GM19468 (cell line): ENCODE results near the gene SPTAN1.
"Not testable (repeated sequence)": the region's sequence is repeated elsewhere in the genome, so short reads cannot be mapped to it uniquely, and the experiment has no call there.

Experiments used
- ATAC-seq: cut with Tn5 transposase; IDR thresholded peaks from one replicate; pipeline ENCODE4 v1.9.1; 2021; ENCODE audit warnings: mild to moderate bottlenecking, moderate library complexity, moderate number of reproducible peaks; ENCODE audit not compliant: unreplicated experiment; ENCODE audit errors: extremely low read depth

The SPTAN1 gene

DNA sequence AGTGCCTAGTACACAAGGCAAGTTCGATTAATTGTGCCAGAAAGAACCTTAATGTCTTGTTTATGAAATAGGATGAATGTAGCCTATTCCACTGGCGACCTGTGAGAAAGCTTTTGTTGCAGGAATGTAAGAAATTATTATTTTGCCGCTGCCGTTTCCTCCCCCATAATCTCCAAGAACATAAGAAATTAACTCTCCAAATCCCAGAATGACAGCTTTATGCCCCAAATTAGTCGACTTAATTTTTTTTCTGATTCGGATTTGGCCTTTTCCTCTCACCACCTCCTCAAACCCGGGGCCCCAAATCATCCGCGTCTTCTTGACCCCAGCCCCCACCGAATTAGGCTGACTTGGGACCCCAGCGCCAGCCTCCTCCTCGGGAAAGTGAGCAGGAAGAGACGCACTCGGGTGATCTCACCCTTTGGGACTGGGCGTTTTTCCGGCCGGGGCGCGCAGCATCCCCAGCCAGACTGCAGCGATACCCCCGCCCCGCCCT, 682 bp upstream of the SPTAN1 start:
- ATAC-seq = no peak

DNA sequence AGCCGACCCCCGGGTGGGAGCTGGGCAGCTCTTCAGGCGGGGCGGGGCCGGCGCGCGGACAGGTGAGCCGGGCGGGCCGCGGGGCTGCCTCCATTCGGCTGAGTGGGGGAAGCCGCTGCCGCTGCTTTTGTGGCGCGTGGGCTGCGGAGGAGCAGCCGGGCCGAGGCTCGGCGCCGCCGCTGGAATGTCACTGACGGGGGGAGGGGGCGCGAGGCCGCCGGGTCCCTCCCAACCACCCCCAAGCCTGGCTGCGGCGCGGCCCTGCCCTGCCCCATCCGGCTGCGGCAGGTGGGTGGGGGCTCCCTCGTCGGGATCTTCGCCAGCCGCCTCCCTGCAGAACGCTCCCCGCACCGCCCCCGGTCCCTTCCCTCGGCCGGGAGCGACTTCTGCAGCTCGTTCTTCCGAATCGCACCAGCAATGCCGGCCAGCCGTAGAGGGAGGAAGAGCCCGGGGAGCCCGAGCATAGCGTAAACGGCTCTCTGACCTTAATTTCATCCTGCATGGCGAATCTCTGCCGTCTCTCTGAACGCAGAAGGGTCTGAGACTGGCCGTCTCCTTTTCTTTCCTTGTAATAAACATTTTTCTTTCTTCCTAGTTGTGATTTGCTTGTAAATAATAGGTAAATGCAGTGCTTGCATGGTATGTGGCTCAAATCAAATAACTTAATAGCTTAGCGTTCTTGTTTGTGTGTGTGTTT, 505 bp downstream of the SPTAN1 start:
- no peak for ATAC-seq

DNA sequence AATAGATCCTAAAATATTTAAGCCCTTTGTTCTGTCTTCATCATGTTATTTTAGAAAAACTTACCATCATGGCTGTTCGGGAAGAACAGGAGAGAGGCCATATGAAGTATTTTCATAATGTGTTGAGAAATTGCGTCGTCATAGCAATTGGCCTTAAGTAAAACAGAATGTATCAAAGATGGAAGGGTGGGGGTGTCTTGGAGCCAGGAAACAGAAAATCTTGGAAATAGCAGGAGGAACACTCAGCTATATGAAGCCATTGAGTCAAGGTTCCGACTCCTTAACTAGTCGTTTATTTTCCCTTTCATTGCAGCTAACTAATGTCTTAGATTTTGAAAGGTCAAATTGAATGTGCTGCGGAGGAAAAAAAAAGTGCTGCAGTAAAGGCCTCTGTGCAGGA, 1.3 kb downstream of the SPTAN1 start:
- ATAC-seq = no peak

DNA sequence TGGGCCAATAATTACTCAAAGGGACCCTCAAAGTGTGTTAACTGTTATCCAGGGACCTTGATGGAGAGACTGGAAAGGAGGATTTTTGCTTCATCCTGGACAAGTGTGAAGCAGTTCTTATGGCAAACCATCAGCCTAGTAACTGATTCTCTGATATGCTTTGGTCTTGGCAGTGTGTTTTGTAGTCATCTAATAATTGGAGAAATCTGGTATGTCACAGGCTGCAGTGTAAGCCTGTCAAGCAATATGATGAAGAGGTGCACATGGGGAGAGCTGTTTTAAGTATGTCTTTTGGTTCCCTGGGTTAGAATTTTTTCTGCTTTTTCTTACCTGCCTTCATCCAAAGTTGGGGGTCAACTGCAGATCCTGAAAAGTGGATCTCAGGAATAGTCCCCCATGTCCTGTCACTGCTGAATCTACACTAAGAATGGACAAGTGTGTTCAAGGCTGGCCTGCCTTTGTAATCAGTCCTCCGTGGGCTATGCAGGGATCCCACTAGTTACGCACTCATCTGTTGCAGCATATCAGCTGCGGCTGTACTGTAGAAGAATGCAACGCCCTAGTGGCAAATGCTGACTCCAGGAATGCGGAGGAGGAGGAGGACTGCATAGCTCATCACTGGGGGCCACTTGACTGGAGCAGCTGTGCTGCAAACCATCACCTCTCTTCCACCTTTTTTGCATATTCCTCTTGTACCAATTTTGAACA, 1.9 kb downstream of the SPTAN1 start:
- ATAC-seq = no peak

DNA sequence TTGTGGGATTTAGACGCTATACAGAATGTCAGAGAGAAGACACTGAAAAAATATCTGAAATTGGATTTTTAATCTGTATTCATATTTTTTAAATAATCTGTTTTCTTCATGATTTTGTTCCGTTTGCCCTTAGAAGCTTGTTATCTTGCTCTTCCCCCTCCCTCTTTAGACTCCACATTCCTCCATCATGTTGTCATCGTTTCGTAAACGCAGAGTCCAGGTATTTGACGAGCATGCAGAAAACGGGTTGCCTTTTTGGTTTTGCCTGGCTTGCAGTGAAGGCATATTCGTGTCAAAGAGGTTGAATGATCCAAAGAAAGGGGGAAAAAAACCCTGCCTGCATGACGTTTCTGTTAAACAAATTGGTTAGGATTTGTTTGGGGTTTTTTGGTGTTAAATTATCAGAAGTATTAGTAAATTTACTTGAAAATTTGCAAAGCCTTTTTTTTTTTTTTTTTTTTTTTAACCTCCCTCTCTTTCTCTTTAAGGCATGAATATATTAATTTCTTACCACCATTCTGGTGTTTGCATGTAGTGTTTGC, 2.9 kb downstream of the SPTAN1 start:
- no peak for ATAC-seq

DNA sequence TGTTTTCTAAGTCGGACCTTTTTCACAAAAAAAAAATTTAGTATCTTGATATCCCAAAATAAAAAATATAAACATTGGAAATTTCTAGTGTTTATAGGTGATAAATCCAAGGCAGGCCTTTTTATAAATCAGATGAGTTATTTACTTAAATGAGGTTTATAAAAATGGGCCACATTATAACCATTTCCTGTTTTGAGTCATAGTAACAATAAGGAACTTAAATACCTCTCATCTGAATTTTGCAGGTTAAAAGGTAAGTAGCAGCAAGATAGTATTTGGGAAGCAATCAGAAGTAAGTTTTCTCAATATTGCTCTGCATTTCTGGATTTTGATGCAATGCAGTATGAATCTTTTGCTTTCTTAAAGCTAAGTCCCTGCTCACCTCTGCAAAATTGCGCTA, 3.9 kb downstream of the SPTAN1 start:
- no peak for ATAC-seq

DNA sequence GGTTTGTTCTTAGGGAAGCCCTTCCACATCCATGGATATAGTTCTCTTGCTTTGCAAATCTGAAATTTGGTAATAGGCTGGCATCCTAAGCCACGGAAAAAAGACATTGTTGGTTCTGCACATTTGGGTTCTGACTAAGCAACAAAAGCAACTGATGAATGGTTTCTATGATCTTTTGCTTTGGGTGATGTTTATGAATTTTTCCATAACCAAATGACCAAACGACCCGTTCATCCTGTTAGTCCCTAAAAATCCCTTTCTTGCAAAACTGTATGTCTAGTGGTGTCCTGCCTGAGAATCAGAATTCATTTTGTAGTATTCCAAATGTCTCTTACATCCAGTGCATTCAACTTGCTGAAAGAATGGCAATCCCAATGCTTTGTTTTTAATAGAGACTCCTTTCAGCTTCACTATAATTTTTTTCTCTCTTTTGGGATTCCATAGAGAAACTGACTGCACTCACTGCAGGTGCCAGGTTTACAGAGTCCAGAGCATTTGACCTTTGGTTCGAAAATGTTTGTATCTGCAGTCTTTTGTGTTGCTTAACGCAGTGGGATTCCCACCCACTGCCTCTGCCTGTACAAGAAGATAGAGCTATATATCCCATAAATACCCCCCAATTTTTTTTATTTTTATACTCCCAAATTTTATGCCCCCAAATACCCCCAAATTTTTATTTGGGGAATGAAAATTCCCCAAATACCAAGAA, 4.7 kb downstream of the SPTAN1 start:
- ATAC-seq = no peak

DNA sequence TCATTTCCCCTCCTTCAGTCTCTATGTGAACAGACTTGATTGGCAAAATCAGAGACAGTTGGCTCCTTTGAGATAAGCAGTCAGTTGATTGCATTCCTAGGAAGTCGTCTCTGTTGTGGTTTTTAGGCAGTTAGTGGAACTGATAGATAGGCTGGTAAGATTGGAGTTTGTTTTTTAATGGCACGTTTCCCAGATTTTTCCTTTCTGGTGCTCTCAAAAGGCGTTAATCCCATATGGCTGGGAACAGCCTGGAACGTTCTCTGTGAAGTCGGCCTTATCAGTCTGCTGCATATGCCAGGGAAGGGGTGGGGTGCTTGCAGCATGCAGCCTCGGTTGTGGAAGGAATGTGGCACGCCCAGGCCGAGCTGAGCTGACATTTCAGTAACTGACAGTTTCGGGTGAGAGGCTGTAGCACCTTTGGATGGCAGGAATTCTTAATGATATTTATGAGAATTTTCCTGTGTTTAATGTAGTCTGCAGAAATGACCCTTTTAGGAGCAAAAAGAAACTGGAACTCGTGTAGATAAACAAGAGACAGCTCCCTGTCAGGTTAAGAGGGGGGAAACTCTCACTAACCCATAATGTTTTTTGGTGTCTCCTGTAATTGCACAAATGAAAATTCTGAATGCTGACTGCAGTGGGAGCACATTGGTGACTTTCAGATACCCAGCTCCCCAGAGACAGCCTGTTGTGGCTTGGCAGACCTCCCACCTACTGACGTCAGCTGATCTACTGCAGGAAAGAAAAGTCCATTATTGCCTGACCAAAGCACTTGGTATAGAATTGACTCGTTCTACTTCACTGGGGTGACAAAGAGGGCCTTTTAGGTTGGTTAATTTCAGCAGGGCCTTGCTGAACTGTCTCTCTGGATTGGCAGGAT, 6.3 kb downstream of the SPTAN1 start:
- no peak for ATAC-seq

DNA sequence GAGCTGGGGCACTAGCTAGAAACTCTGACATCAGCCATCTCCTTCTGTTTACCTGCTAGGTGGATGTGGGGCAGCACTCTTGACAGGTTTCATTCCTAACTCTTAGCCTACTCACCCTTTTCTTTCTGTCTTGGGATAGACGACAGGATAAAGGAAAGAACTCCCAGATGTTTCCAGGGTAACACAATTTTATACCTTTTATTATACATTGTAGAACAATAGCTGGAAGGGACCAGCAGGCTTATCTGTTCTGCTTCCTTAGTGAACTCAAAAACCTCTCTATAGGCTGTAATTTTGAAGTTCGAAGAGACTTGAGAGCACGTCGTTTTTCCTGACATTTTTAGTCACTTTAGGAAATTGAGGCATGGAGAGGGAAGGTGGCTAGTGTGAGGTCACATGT, 13.2 kb downstream of the SPTAN1 start:
- no peak for ATAC-seq

DNA sequence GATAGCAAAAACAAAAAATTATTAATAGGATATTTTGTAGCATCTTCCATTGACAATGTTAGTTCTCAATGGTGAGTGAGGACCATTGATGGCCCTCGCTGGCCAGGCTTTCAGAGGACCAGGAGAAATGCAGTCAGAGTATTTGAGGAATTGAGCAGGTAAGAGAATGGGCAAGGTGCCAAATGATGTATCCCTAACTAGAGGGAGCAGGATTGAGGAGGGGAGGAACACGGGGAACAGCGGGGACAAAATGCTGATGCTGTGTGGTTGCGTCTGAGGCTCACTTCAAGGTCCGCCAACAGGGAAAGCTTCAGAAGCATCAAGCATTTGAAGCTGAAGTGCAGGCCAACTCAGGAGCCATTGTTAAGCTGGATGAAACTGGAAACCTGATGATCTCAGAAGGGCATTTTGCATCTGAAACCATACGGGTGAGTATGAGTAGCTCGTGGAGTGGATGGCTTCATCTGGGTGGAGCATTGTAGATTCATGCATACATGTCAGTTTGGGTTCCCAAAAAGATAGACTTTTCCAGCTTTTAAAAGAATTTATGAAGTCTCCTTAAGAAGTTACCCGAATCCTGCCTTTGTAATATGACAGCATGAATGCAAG, 16.2 kb downstream of the SPTAN1 start:
- no peak for ATAC-seq

DNA sequence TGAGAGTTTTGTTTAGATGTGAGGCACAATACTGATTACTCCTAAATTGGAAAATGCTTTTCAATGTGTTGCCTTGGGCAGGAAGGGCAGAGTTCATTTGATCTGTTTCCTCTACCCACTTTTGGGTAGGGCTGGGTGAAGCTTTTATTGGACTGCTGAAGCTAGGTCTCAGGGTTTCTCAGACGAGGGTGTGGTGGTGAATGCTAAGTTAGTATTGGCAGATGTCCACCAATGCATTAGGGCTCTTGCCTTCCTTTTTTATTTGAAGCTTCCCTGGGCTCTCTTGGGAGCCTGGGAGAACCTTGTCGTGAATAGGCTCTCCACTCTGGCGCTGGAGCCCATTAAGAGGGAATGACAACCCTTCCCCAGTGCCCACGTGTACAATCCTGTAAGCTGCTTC, 23.1 kb downstream of the SPTAN1 start:
- no peak for ATAC-seq

DNA sequence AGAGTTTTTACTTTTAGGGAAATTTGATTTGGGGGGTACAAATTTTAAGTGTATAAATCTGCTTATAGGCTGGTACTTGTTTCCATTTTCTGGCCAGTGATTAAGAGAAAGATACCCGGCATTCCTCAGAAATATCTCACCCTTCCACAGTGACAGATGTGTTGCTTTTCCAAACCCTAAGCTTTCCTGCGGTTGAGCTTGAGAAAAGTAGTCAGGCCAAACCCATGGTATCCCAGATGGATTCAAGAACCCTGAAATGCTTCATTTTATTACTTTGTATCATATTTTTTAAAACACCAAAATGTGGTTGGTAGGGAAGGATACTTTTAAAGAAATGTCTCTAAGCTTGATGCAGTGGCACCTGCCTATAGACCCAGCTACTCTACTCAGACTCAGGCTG, 23.5 kb downstream of the SPTAN1 start:
- ATAC-seq = no peak

DNA sequence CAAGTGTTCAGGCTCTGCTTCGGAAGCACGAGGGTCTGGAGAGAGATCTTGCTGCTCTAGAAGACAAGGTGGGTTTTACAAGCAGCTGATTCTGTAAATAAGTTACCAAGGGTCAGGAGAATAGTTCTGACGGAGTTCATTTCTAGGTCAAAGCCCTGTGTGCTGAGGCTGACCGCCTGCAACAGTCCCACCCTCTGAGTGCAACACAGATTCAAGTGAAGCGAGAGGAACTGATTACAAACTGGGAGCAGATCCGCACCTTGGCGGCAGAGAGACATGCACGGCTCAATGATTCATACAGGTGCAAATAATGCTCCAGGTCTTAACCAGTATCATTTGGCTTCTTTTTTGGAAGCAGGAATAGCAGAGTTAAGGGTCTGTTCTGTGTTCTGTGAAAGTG, 24.8 kb downstream of the SPTAN1 start:
- no peak for ATAC-seq

DNA sequence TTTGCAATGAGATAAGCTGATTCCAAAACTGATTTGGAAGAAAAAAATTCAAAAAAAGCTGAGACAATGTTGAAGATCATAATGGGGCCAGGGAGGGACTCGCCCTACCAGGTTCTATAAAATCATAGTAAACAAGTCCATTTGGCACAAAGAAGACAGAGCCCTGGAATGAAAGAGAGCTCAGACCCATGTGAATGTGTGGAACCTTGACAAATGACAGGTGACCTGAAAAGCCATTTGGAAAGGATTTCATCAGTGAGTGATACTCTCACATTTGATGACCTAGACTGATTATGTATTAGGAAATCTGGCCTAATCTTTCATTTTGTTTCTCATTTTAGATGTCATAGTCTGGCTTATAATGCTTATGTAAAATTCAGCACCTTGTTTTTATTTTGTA, 26.8 kb downstream of the SPTAN1 start:
- no peak for ATAC-seq

DNA sequence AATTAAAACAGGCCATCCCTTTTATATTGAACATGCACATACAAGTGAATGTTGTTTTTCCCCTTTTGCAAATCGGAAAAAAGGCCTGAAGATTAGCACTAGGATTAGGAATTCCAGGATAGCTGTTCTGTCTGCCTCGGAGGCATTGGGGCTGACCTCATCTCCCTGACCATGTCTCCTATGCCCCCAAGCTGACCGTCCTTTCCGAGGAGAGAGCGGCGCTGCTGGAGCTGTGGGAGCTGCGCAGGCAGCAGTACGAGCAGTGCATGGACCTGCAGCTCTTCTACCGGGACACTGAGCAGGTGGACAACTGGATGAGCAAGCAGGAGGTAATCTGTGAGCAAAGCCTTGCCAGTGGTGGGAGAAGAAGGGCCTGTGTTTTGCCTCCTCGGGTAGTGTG, 28.3 kb downstream of the SPTAN1 start:
- no peak for ATAC-seq

DNA sequence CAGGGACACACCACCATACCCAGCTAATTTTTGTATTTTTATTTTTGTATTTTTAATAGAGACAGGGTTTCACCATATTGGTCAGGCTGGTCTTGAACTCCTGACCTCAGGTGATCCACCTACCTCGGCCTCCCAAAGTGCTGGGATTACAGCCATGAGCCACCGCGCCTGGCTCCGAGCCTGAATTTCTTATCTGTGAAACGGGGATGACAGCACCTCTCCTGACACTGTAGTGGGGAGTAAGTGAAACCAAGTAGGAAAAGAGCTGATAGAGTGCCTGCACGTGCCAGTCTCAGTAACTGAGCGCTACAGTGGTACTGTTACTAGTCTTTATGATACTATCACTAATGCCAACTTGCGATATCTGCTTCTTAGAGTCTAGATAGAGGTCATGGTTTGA, 32.8 kb downstream of the SPTAN1 start:
- ATAC-seq = not testable (repeated sequence)

DNA sequence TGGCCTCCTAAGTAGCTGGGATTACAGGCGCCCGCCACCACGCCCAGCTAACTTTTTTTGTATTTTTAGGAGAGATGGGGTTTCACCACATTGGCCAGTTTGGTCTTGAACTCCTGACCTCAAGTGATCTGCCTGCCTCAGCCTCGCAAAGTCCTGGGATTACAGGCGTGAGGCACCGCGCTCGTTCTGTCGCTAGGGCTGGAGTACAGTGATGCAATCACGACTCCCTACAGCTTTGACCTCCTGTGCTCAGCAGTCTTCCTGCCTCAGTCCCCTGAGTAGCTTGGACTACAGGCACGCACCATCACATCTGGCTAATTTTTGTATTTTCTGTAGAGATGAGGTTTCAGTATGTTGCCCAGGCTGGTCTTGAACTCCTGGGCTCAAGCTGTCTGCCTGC, 34.5 kb downstream of the SPTAN1 start:
- ATAC-seq = not testable (repeated sequence)

DNA sequence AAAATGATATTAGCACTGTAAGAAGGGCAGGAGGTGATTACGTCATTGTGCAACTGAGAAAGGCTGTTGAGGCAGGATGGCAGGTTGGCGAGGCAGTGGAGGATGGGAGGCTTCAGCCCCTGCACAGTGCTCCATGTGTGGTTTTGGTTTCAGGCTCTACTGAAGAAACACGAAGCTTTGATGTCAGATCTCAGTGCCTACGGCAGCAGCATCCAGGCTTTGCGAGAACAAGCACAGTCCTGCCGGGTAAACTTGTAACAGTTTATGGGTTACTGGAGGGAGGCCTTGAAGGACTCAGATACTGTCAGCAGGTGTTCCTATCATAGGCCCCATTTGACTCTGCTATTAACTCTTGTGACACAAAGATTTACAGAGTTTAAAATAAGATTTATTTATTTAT, 35.1 kb downstream of the SPTAN1 start:
- no peak for ATAC-seq

DNA sequence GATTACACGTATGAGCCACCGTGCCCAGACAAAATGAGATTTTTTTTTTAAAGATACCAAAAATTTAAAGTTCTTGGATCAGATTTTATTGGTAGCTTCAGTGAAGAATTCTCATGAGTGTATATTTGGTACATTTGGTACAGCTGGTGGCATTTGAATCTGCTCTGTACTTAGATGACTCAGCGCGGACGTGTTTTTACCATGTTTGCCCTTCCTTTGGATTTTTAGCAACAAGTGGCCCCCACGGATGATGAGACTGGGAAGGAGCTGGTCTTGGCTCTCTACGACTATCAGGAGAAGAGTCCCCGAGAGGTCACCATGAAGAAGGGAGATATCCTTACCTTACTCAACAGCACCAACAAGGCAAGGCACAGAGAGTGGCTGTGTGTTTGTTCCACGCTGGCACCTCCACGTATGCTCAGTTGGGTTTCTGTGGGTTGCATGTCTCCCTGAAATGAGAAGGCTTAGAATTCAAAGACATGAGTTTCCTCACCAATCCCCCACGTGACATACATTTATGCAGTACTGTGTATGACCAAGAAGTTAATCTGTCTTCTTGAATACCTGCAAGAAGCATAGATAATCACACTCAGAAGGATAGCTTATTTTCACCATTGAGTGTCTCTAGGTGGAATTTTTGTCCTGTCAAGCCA, 36.3 kb downstream of the SPTAN1 start:
- no peak for ATAC-seq
